GM12878 (cell line): ENCODE measurements around the gene TIMM10. TPM values are rescaled to one million over a fixed set of nuclear protein-coding genes. Genes with fewer than 3 reads are reported as not detected.

ENCODE experiments used
- ATAC-seq: fragments of 200-7000 bp; cut with Tn5 transposase; 3 replicates; pipeline ENCODE4 v1.9.1; 2020; ENCODE audit warnings: mild to moderate bottlenecking, moderate library complexity
- BruUV-seq: library from RNA; stranded (reverse); fragments of 400-500 nt; replicated peaks from 2 replicates; lab custom pipeline; 2021; lab: Mats Ljungman, UMichigan
- CTCF ChIA-PET: fragments of 300-600 bp; sonication (Branson Sonifier 250); formaldehyde crosslinking; extraction: SDS; loops from one replicate; lab custom pipeline; 2021; ENCODE audit warnings: inconsistent platforms; lab: Yijun Ruan, JAX
- POLR2A ChIA-PET: fragments of 350-600 bp; formaldehyde crosslinking; extraction: SDS; loops from one replicate; lab custom pipeline; 2021; ENCODE audit warnings: inconsistent platforms; lab: Charles Lee
- RAD21 ChIA-PET: fragments of 300-600 bp; sonication (Branson Sonifier 250); formaldehyde crosslinking; loops from one replicate; lab custom pipeline; 2023; ENCODE audit warnings: antibody characterized with exemption; ENCODE audit not compliant: unreplicated experiment; lab: Charles Lee
- SMC1A ChIA-PET: fragments of 300-600 bp; sonication (Branson Sonifier 250); formaldehyde crosslinking; loops from one replicate; lab custom pipeline; 2023; ENCODE audit not compliant: unreplicated experiment, uncharacterized antibody; lab: Charles Lee
- DNase-seq: peaks from one replicate; pipeline ENCODE4 v3.0.0-alpha.2; 2011; ENCODE audit warnings: low read depth, low spot score
- FAIRE-seq: peaks from 3 replicates; lab custom pipeline; 2011; peaks lifted over from hg19 to GRCh38; lab: Jason Lieb, UNC
- H2AFZ ChIP-seq: 2 replicates; pipeline ENCODE4 v1.6.0; 2011; ENCODE audit warnings: low read depth, low read length, control low read depth; ENCODE audit not compliant: control insufficient read depth
- H3K27ac ChIP-seq: 2 replicates; pipeline ENCODE4 v1.5.1; 2011; ENCODE audit warnings: control low read depth; ENCODE audit not compliant: control insufficient read depth, insufficient read depth
- H3K27me3 ChIP-seq, 2 experiments: replicated peaks in 1 of 2; 2 replicates each; pipeline versions ENCODE4 v1.6.0 to v1.6.1; 2011; ENCODE audit warnings: low read length in 1 of 2; ENCODE audit not compliant: control insufficient read depth in 2 of 2, insufficient read depth in 2 of 2
- H3K36me3 ChIP-seq, 2 experiments: 2 replicates each; pipeline ENCODE4 v1.5.1; 2011; ENCODE audit warnings: low read length in 1 of 2; ENCODE audit not compliant: control insufficient read depth in 2 of 2, insufficient read depth in 2 of 2
- H3K4me1 ChIP-seq: 2 replicates; pipeline ENCODE4 v1.6.1; 2011; ENCODE audit warnings: mild to moderate bottlenecking, low read length, moderate library complexity, mixed read lengths; ENCODE audit not compliant: control insufficient read depth, insufficient read depth
- H3K4me2 ChIP-seq: 2 replicates; pipeline ENCODE4 v1.6.0; 2011; ENCODE audit warnings: control low read depth; ENCODE audit not compliant: control insufficient read depth, insufficient read depth
- H3K4me3 ChIP-seq: fragments of 200-600 bp; sonication (generic); 2 replicates; pipeline ENCODE4 v1.5.1; 2016
- H3K79me2 ChIP-seq: 2 replicates; pipeline ENCODE4 v1.6.0; 2011; ENCODE audit warnings: low read length; ENCODE audit not compliant: control insufficient read depth, insufficient read depth
- H3K9ac ChIP-seq: 2 replicates; pipeline ENCODE4 v1.8.0; 2011; ENCODE audit warnings: low read length, control low read depth, mixed read lengths; ENCODE audit not compliant: control insufficient read depth, insufficient read depth
- H3K9me3 ChIP-seq: replicated peaks from 3 replicates; pipeline ENCODE4 v1.5.1; 2011; ENCODE audit warnings: mild to moderate bottlenecking, low read length; ENCODE audit not compliant: control insufficient read depth, insufficient read depth
- H4K20me1 ChIP-seq: 2 replicates; pipeline ENCODE4 v1.6.0; 2011; ENCODE audit not compliant: control insufficient read depth, insufficient read depth
- ESRRA ChIP-seq: IDR thresholded peaks from 2 replicates; pipeline ENCODE4 v1.6.1; 2012; ENCODE audit warnings: mild to moderate bottlenecking, low read length, improper control_type of control experiment
- PAX5 ChIP-seq: IDR thresholded peaks from 2 replicates; pipeline ENCODE4 v1.6.1; 2011; ENCODE audit warnings: low read depth, low read length, borderline replicate concordance
- WGBS: methylation state at CpG from one replicate; pipeline ENCODE4 v1.1.6; 2016; ENCODE audit warnings: low lambda C conversion rate; ENCODE audit not compliant: insufficient replicate concordance, insufficient coverage; ENCODE audit errors: missing lambda C conversion rate; 5-methylcytosine and 5-hydroxymethylcytosine counted together
- in situ Hi-C: fragments of 300-500 bp; cut with MboI; formaldehyde crosslinking; loops from 9 replicates; pipeline ENCODE4 v1.14.3; 2018; ENCODE audit warnings: mixed read lengths
- intact Hi-C: fragments of 100-400 bp; cut with micrococcal nuclease; formaldehyde crosslinking; loops from one replicate; pipeline ENCODE4 v1.14.2; 2022; ENCODE audit not compliant: unreplicated experiment
- polyA plus RNA-seq, 11 experiments: library from polyadenylated mRNA; depleted of rRNA in 4 of 11; unstranded in 6 of 11; stranded (reverse) in 5 of 11; fragments of >200 nt; fragmentation: Nextera tagmentation in 4 of 11; fragmentation: Illumina TruSeq in 1 of 11; extraction: Ambion mirVana in 4 of 11; extraction: Trizol in 1 of 11; gene quantifications; 1 replicate in 1 of 11; 2 replicates in 10 of 11; pipeline versions ENCODE4 v1.2.1 to v1.2.3, GENCODE V29; 2011 to 2016; ENCODE audit warnings: inconsistent platforms in 2 of 11, missing spikeins in 2 of 11, low read depth in 1 of 11
- total RNA-seq, 4 experiments: library from RNA; depleted of rRNA in 3 of 4; stranded (reverse); fragments of >200 nt in 3 of 4; fragmentation: Illumina TruSeq in 1 of 4; extraction: Trizol in 1 of 4; gene quantifications; 2 replicates each; pipeline versions ENCODE4 v1.2.1 to v1.2.3, GENCODE V29; 2013 to 2021
- TF ChIP-seq, protein P1 (sequence below): fragments of 450-650 bp; IDR thresholded peaks from 2 replicates; pipeline ENCODE4 v1.6.1; 2016; ENCODE audit warnings: mild to moderate bottlenecking, moderate library complexity, borderline replicate concordance
- TF ChIP-seq, protein P2 (sequence below): IDR thresholded peaks from 2 replicates; pipeline ENCODE4 v1.6.1; 2012; ENCODE audit warnings: improper control_type of control experiment, low read depth, low read length; ENCODE audit not compliant: insufficient replicate concordance

Gene TIMM10
- total and polyA plus RNA-seq, 10 of the 15 experiments (the other 5 are each of a cell fraction or from before 2014, with no cell fraction given), result 148 to 898 (median 206) TPM

DNA sequence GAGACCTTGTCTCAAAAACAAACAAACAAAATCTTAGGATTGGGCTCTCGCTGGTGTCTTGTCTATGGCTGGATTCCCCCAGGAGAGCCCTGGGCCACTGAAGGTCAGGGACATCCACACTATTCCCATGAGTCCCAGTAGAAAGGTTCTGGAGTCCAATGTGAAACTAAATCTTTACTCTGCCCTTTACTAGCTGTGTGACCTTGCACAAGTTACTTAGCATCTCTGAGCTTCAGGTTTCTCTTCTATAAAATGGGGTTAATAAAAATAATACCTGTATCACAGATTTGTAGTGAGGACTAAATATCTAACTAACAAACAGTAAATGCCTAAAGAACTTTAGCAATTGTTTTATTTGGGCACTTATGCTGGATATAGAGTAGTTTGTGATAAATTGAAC, 24.0 kb downstream of the TIMM10 start:
- no peak overlapping the region for H3K9ac ChIP-seq
- H3K79me2 ChIP-seq, result no peaks in the 10 kb centered on the region
- ATAC-seq (no peak), FAIRE-seq (no peak), DNase-seq (no peak)
- H3K36me3 ChIP-seq, result no peaks in the 10 kb centered on the region; a peak in 2 of 4 replicates
- RAD21 ChIA-PET, result interaction anchor here (1.3 to 2.9 kb wide), 2 partner anchors 13 to 20 kb away, joined by 5 to 8 read pairs; no protein-coding TSS in a partner anchor
- H2AFZ ChIP-seq, result no peak overlapping the region
- H3K9me3 ChIP-seq, result no peaks in the 10 kb centered on the region
- H3K27me3 ChIP-seq, result no peaks in the 10 kb centered on the region
- CTCF ChIA-PET, result interaction anchor here (0.7 to 5.7 kb wide), 4 partner anchors 10 to 62 kb away, joined by 3 to 54 read pairs (median 6); partner anchors contain the start of gene SLC43A1
- in situ Hi-C loops (no loop called here), intact Hi-C loops (no loop called here)
- no peaks in the 10 kb centered on the region for H3K4me1 ChIP-seq
- WGBS, result 100% methylated on average over 1 of the region's 1 CpG
- SMC1A ChIA-PET, result interaction anchor here (1.5 to 4.9 kb wide), 3 partner anchors 11 to 161 kb away, joined by 3 to 20 read pairs (median 6); no protein-coding TSS in a partner anchor
- POLR2A ChIA-PET, result interaction anchor here (1.6 kb wide), 1 partner anchor 13 kb away, joined by 3 read pairs; no protein-coding TSS in a partner anchor
- TF ChIP-seq PAX5, result no peak
- TF ChIP-seq, protein P1, sequence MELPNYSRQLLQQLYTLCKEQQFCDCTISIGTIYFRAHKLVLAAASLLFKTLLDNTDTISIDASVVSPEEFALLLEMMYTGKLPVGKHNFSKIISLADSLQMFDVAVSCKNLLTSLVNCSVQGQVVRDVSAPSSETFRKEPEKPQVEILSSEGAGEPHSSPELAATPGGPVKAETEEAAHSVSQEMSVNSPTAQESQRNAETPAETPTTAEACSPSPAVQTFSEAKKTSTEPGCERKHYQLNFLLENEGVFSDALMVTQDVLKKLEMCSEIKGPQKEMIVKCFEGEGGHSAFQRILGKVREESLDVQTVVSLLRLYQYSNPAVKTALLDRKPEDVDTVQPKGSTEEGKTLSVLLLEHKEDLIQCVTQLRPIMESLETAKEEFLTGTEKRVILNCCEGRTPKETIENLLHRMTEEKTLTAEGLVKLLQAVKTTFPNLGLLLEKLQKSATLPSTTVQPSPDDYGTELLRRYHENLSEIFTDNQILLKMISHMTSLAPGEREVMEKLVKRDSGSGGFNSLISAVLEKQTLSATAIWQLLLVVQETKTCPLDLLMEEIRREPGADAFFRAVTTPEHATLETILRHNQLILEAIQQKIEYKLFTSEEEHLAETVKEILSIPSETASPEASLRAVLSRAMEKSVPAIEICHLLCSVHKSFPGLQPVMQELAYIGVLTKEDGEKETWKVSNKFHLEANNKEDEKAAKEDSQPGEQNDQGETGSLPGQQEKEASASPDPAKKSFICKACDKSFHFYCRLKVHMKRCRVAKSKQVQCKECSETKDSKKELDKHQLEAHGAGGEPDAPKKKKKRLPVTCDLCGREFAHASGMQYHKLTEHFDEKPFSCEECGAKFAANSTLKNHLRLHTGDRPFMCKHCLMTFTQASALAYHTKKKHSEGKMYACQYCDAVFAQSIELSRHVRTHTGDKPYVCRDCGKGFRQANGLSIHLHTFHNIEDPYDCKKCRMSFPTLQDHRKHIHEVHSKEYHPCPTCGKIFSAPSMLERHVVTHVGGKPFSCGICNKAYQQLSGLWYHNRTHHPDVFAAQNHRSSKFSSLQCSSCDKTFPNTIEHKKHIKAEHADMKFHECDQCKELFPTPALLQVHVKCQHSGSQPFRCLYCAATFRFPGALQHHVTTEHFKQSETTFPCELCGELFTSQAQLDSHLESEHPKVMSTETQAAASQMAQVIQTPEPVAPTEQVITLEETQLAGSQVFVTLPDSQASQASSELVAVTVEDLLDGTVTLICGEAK, result no peak
- TF ChIP-seq ESRRA, result no peak
- TF ChIP-seq, protein P2, sequence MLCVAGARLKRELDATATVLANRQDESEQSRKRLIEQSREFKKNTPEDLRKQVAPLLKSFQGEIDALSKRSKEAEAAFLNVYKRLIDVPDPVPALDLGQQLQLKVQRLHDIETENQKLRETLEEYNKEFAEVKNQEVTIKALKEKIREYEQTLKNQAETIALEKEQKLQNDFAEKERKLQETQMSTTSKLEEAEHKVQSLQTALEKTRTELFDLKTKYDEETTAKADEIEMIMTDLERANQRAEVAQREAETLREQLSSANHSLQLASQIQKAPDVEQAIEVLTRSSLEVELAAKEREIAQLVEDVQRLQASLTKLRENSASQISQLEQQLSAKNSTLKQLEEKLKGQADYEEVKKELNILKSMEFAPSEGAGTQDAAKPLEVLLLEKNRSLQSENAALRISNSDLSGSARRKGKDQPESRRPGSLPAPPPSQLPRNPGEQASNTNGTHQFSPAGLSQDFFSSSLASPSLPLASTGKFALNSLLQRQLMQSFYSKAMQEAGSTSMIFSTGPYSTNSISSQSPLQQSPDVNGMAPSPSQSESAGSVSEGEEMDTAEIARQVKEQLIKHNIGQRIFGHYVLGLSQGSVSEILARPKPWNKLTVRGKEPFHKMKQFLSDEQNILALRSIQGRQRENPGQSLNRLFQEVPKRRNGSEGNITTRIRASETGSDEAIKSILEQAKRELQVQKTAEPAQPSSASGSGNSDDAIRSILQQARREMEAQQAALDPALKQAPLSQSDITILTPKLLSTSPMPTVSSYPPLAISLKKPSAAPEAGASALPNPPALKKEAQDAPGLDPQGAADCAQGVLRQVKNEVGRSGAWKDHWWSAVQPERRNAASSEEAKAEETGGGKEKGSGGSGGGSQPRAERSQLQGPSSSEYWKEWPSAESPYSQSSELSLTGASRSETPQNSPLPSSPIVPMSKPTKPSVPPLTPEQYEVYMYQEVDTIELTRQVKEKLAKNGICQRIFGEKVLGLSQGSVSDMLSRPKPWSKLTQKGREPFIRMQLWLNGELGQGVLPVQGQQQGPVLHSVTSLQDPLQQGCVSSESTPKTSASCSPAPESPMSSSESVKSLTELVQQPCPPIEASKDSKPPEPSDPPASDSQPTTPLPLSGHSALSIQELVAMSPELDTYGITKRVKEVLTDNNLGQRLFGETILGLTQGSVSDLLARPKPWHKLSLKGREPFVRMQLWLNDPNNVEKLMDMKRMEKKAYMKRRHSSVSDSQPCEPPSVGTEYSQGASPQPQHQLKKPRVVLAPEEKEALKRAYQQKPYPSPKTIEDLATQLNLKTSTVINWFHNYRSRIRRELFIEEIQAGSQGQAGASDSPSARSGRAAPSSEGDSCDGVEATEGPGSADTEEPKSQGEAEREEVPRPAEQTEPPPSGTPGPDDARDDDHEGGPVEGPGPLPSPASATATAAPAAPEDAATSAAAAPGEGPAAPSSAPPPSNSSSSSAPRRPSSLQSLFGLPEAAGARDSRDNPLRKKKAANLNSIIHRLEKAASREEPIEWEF, result no peak
- H4K20me1 ChIP-seq, result peaks cover 3% of the 10 kb centered on the region; the same call in 1 of the 2 replicates
- BruUV-seq, result no TSS peak
- no peak overlapping the region for H3K27ac ChIP-seq
- no peak overlapping the region for H3K4me2 ChIP-seq
- no peak overlapping the region for H3K4me3 ChIP-seq
